OCI-LY1 (cell line): ENCODE results near the gene TTC13.

Experiments used
- H2AFZ ChIP-seq: fragments of 200-600 bp; sonication (generic), shearing (Covaris generic); 2 replicates; pipeline ENCODE4 v1.6.0; 2014; ENCODE audit warnings: antibody characterized with exemption, mild to moderate bottlenecking, low read length
- H3F3A ChIP-seq: fragments of 200-600 bp; sonication (generic), shearing (Covaris generic); 2 replicates; pipeline ENCODE4 v1.6.0; 2014; ENCODE audit warnings: mild to moderate bottlenecking, antibody characterized with exemption, low read length, moderate library complexity; ENCODE audit not compliant: insufficient read depth
- H3K27ac ChIP-seq: fragments of 200-600 bp; sonication (generic); 2 replicates; pipeline ENCODE4 v1.5.1; 2014; ENCODE audit warnings: low read length, mixed run types, mild to moderate bottlenecking, low read depth; ENCODE audit not compliant: poor library complexity, severe bottlenecking
- H3K27me3 ChIP-seq: fragments of 200-600 bp; sonication (generic); 2 replicates; pipeline ENCODE4 v1.6.0; 2014; ENCODE audit warnings: antibody characterized with exemption, mild to moderate bottlenecking, low read length, moderate library complexity; ENCODE audit not compliant: insufficient read depth
- H3K36me3 ChIP-seq: fragments of 200-600 bp; sonication (generic); 2 replicates; pipeline ENCODE4 v1.6.1; 2014; ENCODE audit warnings: mild to moderate bottlenecking, antibody characterized with exemption, low read length, moderate library complexity, mixed read lengths; ENCODE audit not compliant: insufficient read depth
- H3K4me1 ChIP-seq: fragments of 200-600 bp; sonication (generic); 2 replicates; pipeline ENCODE4 v1.5.1; 2014; ENCODE audit warnings: mild to moderate bottlenecking, low read length, moderate library complexity; ENCODE audit not compliant: insufficient read depth, severe bottlenecking
- H3K4me2 ChIP-seq: fragments of 200-600 bp; sonication (generic), shearing (Covaris generic); 2 replicates; pipeline ENCODE4 v1.6.1; 2014; ENCODE audit warnings: low read length
- H3K4me3 ChIP-seq: fragments of 200-600 bp; sonication (generic); 2 replicates; pipeline ENCODE4 v1.5.1; 2014; ENCODE audit warnings: low read length, low read depth, mild to moderate bottlenecking, mixed read lengths; ENCODE audit not compliant: poor library complexity, severe bottlenecking
- H3K79me2 ChIP-seq: fragments of 200-600 bp; shearing (Covaris generic); 2 replicates; pipeline ENCODE4 v1.6.1; 2016; ENCODE audit warnings: mixed run types, low read length, mixed read lengths; ENCODE audit not compliant: insufficient read depth
- H3K9ac ChIP-seq: fragments of 200-600 bp; sonication (generic), shearing (Covaris generic); 2 replicates; pipeline ENCODE4 v1.6.1; 2014; ENCODE audit warnings: mild to moderate bottlenecking, low read length, mixed read lengths
- H3K9me2 ChIP-seq: fragments of 200-600 bp; sonication (generic), shearing (Covaris generic); 2 replicates; pipeline ENCODE4 v1.6.1; 2014; ENCODE audit warnings: low read depth, mild to moderate bottlenecking, low read length, mixed read lengths
- H3K9me3 ChIP-seq: fragments of 200-600 bp; shearing (Covaris generic); 2 replicates; pipeline ENCODE4 v1.6.1; 2014; ENCODE audit warnings: low read length, mixed read lengths
- H4K20me1 ChIP-seq: fragments of 200-600 bp; sonication (generic), shearing (Covaris generic); 2 replicates; pipeline ENCODE4 v1.6.0; 2016; ENCODE audit warnings: mild to moderate bottlenecking, low read length; ENCODE audit not compliant: insufficient read depth
- EZH2 ChIP-seq: fragments of 200-600 bp; sonication (generic), shearing (Covaris generic); IDR thresholded peaks from 2 replicates; pipeline ENCODE4 v1.8.0; 2017; ENCODE audit warnings: borderline replicate concordance, mixed run types, mild to moderate bottlenecking, antibody characterized with exemption, low read length, moderate library complexity, mixed read lengths
- TF ChIP-seq, protein P1 (sequence below): fragments of 200-600 bp; sonication (generic), shearing (Covaris generic); IDR thresholded peaks from 2 replicates; pipeline ENCODE4 v1.5.1; 2017; ENCODE audit warnings: mild to moderate bottlenecking, antibody characterized with exemption, low read length, moderate library complexity, mixed read lengths

The TTC13 gene

DNA sequence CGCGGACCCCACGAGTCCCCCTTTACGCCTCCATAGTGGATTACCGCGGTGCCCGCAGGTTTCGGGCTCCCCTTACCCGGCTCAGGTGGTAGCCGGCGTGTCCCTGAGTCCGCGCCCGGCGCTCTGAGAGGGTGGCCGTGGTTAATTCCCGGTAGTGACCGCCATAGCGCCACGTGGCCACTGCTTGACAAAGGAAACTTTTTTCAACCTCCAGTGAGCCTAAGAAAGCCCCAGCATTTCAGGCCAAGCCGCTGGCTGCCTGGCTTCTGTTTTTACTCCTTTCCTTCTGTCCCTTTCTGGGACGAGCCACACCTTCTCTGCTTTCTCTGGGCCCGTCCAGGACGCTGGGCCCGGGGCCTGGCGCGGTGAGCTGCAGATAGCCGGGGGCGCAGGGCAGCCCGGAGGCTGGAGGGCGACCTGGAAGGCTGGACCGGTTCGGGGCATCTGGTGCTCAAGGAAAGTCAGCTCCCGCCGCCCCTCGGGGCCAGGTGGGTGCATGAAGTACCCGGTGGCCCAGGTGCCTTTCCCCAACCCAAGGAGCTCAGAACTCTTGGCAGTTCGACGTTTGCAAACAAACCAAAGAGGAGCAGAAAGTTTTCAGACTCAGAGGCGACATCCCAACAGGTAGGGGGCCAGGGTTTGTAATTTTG is 109.8 kb downstream of the TTC13 start:
- no peaks in the 10 kb centered on the region for H3K79me2 ChIP-seq
- H3K9ac ChIP-seq = peak overlapping the region; percentile 59; the same call in 1 of the 2 replicates
- peak overlapping the region; percentile 61 for H3K4me3 ChIP-seq
- no peaks in the 10 kb centered on the region for H3K9me3 ChIP-seq
- H3K27me3 ChIP-seq = peaks cover 7% of the 10 kb centered on the region; the same call in 1 of the 2 replicates
- H3K36me3 ChIP-seq = no peaks in the 10 kb centered on the region
- no peaks in the 10 kb centered on the region for H3F3A ChIP-seq
- no peak overlapping the region for H3K27ac ChIP-seq
- H4K20me1 ChIP-seq = no peaks in the 10 kb centered on the region
- H3K9me2 ChIP-seq = no peaks in the 10 kb centered on the region
- H2AFZ ChIP-seq = peak overlapping the region; percentile 81; the same call in 1 of the 2 replicates
- TF ChIP-seq, protein P1, sequence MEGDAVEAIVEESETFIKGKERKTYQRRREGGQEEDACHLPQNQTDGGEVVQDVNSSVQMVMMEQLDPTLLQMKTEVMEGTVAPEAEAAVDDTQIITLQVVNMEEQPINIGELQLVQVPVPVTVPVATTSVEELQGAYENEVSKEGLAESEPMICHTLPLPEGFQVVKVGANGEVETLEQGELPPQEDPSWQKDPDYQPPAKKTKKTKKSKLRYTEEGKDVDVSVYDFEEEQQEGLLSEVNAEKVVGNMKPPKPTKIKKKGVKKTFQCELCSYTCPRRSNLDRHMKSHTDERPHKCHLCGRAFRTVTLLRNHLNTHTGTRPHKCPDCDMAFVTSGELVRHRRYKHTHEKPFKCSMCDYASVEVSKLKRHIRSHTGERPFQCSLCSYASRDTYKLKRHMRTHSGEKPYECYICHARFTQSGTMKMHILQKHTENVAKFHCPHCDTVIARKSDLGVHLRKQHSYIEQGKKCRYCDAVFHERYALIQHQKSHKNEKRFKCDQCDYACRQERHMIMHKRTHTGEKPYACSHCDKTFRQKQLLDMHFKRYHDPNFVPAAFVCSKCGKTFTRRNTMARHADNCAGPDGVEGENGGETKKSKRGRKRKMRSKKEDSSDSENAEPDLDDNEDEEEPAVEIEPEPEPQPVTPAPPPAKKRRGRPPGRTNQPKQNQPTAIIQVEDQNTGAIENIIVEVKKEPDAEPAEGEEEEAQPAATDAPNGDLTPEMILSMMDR = no peak
- TF ChIP-seq EZH2 = no peak
- peaks cover 11% of the 10 kb centered on the region for H3K4me1 ChIP-seq
- peak overlapping the region; percentile 81 for H3K4me2 ChIP-seq

DNA sequence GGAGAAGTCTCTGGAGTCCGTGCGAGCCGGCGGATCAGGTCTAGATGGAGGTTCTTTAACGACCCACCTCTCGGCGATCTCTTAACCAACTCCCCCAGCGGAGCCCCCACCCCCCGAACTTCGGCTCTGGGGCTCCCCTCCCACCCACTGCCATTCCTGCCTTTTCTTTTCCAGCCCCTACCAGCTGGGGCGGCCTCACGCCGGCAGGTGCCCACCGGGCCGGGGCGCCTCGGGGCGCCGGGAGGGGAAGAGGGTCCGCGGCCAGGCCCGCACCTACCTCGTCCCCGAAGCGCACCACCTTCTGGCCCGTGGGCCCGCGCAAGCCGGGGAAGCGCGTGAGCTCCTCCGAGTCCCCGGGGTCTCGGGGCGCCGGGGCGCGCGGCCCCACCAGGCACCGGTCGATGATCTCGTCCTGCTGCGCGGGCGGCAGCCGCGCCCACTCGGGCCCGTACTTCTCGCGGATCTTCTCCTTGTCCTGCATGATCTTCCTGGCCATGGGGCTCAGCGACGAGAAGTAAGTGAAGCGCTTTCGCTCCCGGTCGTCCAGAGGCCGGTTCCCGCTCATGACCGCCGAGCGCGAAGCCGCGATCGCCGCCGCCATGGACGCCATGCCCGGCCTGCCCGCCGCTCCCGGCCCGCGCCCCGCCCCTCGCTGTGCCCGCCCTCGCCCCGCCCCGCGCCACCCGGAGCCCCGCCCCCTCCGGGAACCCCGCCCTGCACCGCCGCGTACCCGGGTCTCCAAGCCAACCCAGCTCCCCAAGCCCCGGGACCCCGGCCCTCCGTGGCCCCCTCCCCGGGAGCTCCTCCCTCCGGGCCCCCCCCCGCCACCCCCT is 110.5 kb downstream of the TTC13 start, which contains the start of gene C1orf198:
TSS of gene C1orf198 (minus strand) at position 619 of the 833 bp plus-strand sequence. CDS start at position 610, 9 bp downstream.
- peak within 1 kb of the TSS; percentile 81 for H2AFZ ChIP-seq
- H3K27ac ChIP-seq = no peak within 1 kb of the TSS

More for the DNA sequence above, 110.5 kb downstream of the TTC13 start, which contains the start of gene C1orf198:
- TF ChIP-seq, protein P1 = no peak
- TF ChIP-seq EZH2 = no peak
- H3K4me1 ChIP-seq = peaks cover 11% of the 10 kb centered on the region
- H3F3A ChIP-seq = no peaks in the 10 kb centered on the region
- no peaks in the 10 kb centered on the region for H3K9me2 ChIP-seq
- no peaks in the 10 kb centered on the region for H4K20me1 ChIP-seq
- H3K4me2 ChIP-seq = peak within 1 kb of the TSS; percentile 94
- H3K36me3 ChIP-seq = no peaks in the 10 kb centered on the region
- no peaks in the 10 kb centered on the region for H3K9me3 ChIP-seq
- peaks cover 7% of the 10 kb centered on the region; the same call in 1 of the 2 replicates for H3K27me3 ChIP-seq
- H3K79me2 ChIP-seq = no peaks in the 10 kb centered on the region
- H3K9ac ChIP-seq = peak within 1 kb of the TSS; percentile 79
- H3K4me3 ChIP-seq = peak within 1 kb of the TSS; percentile 87
